ENCODE results near the gene TMPRSS7.

TMPRSS7 gene

GRCh38 chr3:112119962-112120836 lies 85.7 kb downstream of the TMPRSS7 start:
- Histone ChIP-seq H3K4me1 (ENCODE audit: control insufficient read depth, insufficient read depth, low read length) (no peaks in the 10 kb centered on the region), H3K27ac (ENCODE audit: low read depth, low read length) (no peak overlapping the region), H3K4me3 (ENCODE audit: low read length) (no peak overlapping the region), H3K27me3 (ENCODE audit: control insufficient read depth, insufficient read depth, low read length) (no peaks in the 10 kb centered on the region), H3K9ac (ENCODE audit: low read length) (no peak overlapping the region), H3K36me3 (ENCODE audit: control insufficient read depth, insufficient read depth, low read length) (no peaks in the 10 kb centered on the region)

- Histone ChIP-seq H3K9ac (ENCODE audit: low read length) (no peak overlapping the region), H3K4me1 (ENCODE audit: control insufficient read depth, insufficient read depth, low read length) (no peaks in the 10 kb centered on the region), H3K36me3 (ENCODE audit: control insufficient read depth, insufficient read depth, low read length) (no peaks in the 10 kb centered on the region), H3K27ac (ENCODE audit: low read depth, low read length) (no peak overlapping the region), H3K4me3 (ENCODE audit: low read length) (no peak overlapping the region), H3K27me3 (ENCODE audit: control insufficient read depth, insufficient read depth, low read length) (no peaks in the 10 kb centered on the region)
Measured at GRCh38 chr3:112121577-112122547, 87.3 kb downstream of the TMPRSS7 start.

- H3K4me3 ChIP-seq (ENCODE audit: low read length): no peak overlapping the region
- no peak overlapping the region for H3K27ac ChIP-seq (ENCODE audit: low read depth, low read length)
- no peaks in the 10 kb centered on the region for H3K36me3 ChIP-seq (ENCODE audit: control insufficient read depth, insufficient read depth, low read length)
- no peaks in the 10 kb centered on the region for H3K4me1 ChIP-seq (ENCODE audit: control insufficient read depth, insufficient read depth, low read length)
- H3K9ac ChIP-seq (ENCODE audit: low read length): no peak overlapping the region
- H3K27me3 ChIP-seq (ENCODE audit: control insufficient read depth, insufficient read depth, low read length): no peaks in the 10 kb centered on the region
Measured at GRCh38 chr3:112122870-112123269, 88.3 kb downstream of the TMPRSS7 start.

- H3K27ac ChIP-seq (ENCODE audit: low read depth, low read length): no peak overlapping the region
- H3K36me3 ChIP-seq (ENCODE audit: control insufficient read depth, insufficient read depth, low read length): no peaks in the 10 kb centered on the region
- H3K4me3 ChIP-seq (ENCODE audit: low read length): no peak overlapping the region
- no peaks in the 10 kb centered on the region for H3K27me3 ChIP-seq (ENCODE audit: control insufficient read depth, insufficient read depth, low read length)
- H3K4me1 ChIP-seq (ENCODE audit: control insufficient read depth, insufficient read depth, low read length): no peaks in the 10 kb centered on the region
- H3K9ac ChIP-seq (ENCODE audit: low read length): no peak overlapping the region
Measured at GRCh38 chr3:112123548-112123947, 89.0 kb downstream of the TMPRSS7 start.

GRCh38 chr3:112124907-112125607 lies 90.5 kb downstream of the TMPRSS7 start:
- Histone ChIP-seq H3K4me3 (ENCODE audit: low read length) (no peak overlapping the region), H3K4me1 (ENCODE audit: control insufficient read depth, insufficient read depth, low read length) (no peaks in the 10 kb centered on the region), H3K27me3 (ENCODE audit: control insufficient read depth, insufficient read depth, low read length) (no peaks in the 10 kb centered on the region), H3K36me3 (ENCODE audit: control insufficient read depth, insufficient read depth, low read length) (no peaks in the 10 kb centered on the region), H3K27ac (ENCODE audit: low read depth, low read length) (no peak overlapping the region), H3K9ac (ENCODE audit: low read length) (no peak overlapping the region)

- Histone ChIP-seq H3K4me3 (ENCODE audit: low read length) (no peak overlapping the region), H3K27me3 (ENCODE audit: control insufficient read depth, insufficient read depth, low read length) (no peaks in the 10 kb centered on the region), H3K9ac (ENCODE audit: low read length) (no peak overlapping the region), H3K36me3 (ENCODE audit: control insufficient read depth, insufficient read depth, low read length) (no peaks in the 10 kb centered on the region), H3K4me1 (ENCODE audit: control insufficient read depth, insufficient read depth, low read length) (no peaks in the 10 kb centered on the region), H3K27ac (ENCODE audit: low read depth, low read length) (no peak overlapping the region)
Measured at GRCh38 chr3:112126511-112126911, 92.0 kb downstream of the TMPRSS7 start.

- H3K4me3 ChIP-seq (ENCODE audit: low read length): no peak overlapping the region
- no peaks in the 10 kb centered on the region for H3K36me3 ChIP-seq (ENCODE audit: control insufficient read depth, insufficient read depth, low read length)
- no peaks in the 10 kb centered on the region for H3K27me3 ChIP-seq (ENCODE audit: control insufficient read depth, insufficient read depth, low read length)
- no peak overlapping the region for H3K27ac ChIP-seq (ENCODE audit: low read depth, low read length)
- H3K9ac ChIP-seq (ENCODE audit: low read length): no peak overlapping the region
- no peaks in the 10 kb centered on the region for H3K4me1 ChIP-seq (ENCODE audit: control insufficient read depth, insufficient read depth, low read length)
Measured at GRCh38 chr3:112127522-112128494, 93.3 kb downstream of the TMPRSS7 start.

- Histone ChIP-seq H3K36me3 (ENCODE audit: control insufficient read depth, insufficient read depth, low read length) (no peaks in the 10 kb centered on the region), H3K27me3 (ENCODE audit: control insufficient read depth, insufficient read depth, low read length) (no peaks in the 10 kb centered on the region), H3K4me1 (ENCODE audit: control insufficient read depth, insufficient read depth, low read length) (no peaks in the 10 kb centered on the region), H3K9ac (ENCODE audit: low read length) (no peak overlapping the region), H3K27ac (ENCODE audit: low read depth, low read length) (no peak overlapping the region), H3K4me3 (ENCODE audit: low read length) (no peak overlapping the region)
Measured at GRCh38 chr3:112128843-112129727, 94.5 kb downstream of the TMPRSS7 start.

- no peaks in the 10 kb centered on the region for H3K4me1 ChIP-seq (ENCODE audit: control insufficient read depth, insufficient read depth, low read length)
- H3K27ac ChIP-seq (ENCODE audit: low read depth, low read length): no peak overlapping the region
- no peak overlapping the region for H3K9ac ChIP-seq (ENCODE audit: low read length)
- H3K27me3 ChIP-seq (ENCODE audit: control insufficient read depth, insufficient read depth, low read length): no peaks in the 10 kb centered on the region
- H3K4me3 ChIP-seq (ENCODE audit: low read length): no peak overlapping the region
- no peaks in the 10 kb centered on the region for H3K36me3 ChIP-seq (ENCODE audit: control insufficient read depth, insufficient read depth, low read length)
Measured at GRCh38 chr3:112129925-112130637, 95.5 kb downstream of the TMPRSS7 start.

GRCh38 chr3:112130638-112130993 lies 96.1 kb downstream of the TMPRSS7 start:
- Histone ChIP-seq H3K36me3 (ENCODE audit: control insufficient read depth, insufficient read depth, low read length) (no peaks in the 10 kb centered on the region), H3K27ac (ENCODE audit: low read depth, low read length) (no peak overlapping the region), H3K27me3 (ENCODE audit: control insufficient read depth, insufficient read depth, low read length) (no peaks in the 10 kb centered on the region), H3K4me1 (ENCODE audit: control insufficient read depth, insufficient read depth, low read length) (no peaks in the 10 kb centered on the region), H3K9ac (ENCODE audit: low read length) (no peak overlapping the region), H3K4me3 (ENCODE audit: low read length) (no peak overlapping the region)

All from rectal smooth muscle tissue (tissue), 1 donor.